Panc1 (cell line): ENCODE data around the gene DAZAP1. TPM values are rescaled to one million over a fixed set of nuclear protein-coding genes. Genes with fewer than 3 reads are reported as not detected.

ENCODE experiments used
- ATAC-seq: fragments of 200-7000 bp; cut with Tn5 transposase; 2 replicates; pipeline ENCODE4 v1.9.1; 2020; ENCODE audit warnings: mild to moderate bottlenecking, moderate library complexity
- BruUV-seq: library from RNA; stranded (reverse); fragments of 400-500 nt; replicated peaks from 2 replicates; lab custom pipeline; 2021; lab: Mats Ljungman, UMichigan
- CTCF ChIA-PET: fragments of 300-600 bp; sonication (Branson Sonifier 250); formaldehyde crosslinking; loops from one replicate; lab custom pipeline; 2022; ENCODE audit warnings: antibody characterized with exemption; lab: Charles Lee
- POLR2A ChIA-PET: fragments of 300-600 bp; sonication (Branson Sonifier 250); formaldehyde crosslinking; loops from one replicate; lab custom pipeline; 2022; ENCODE audit warnings: antibody characterized with exemption; lab: Charles Lee
- DNase-seq: peaks from one replicate; pipeline ENCODE4 v3.0.0-alpha.2; 2010; ENCODE audit warnings: low read depth, low spot score
- H3K27ac ChIP-seq: 2 replicates; pipeline ENCODE4 v1.5.1; 2011; ENCODE audit warnings: mild to moderate bottlenecking, low read length, inconsistent platforms
- H3K27me3 ChIP-seq: fragments of 200-500 bp; sonication (Bioruptor generic); 2 replicates; pipeline ENCODE4 v1.6.0; 2014; ENCODE audit warnings: low read length, inconsistent platforms; ENCODE audit not compliant: control insufficient read depth, insufficient read depth
- H3K36me3 ChIP-seq: fragments of 200-500 bp; sonication (Bioruptor generic); 2 replicates; pipeline ENCODE4 v1.5.1; 2014; ENCODE audit warnings: inconsistent platforms, mild to moderate bottlenecking, low read length, moderate library complexity; ENCODE audit not compliant: control insufficient read depth, insufficient read depth
- H3K4me1 ChIP-seq: 2 replicates; pipeline ENCODE4 v1.5.1; 2011; ENCODE audit warnings: inconsistent platforms, mild to moderate bottlenecking, low read length, moderate library complexity; ENCODE audit not compliant: control insufficient read depth, insufficient read depth
- H3K4me3 ChIP-seq, 2 experiments: 2 replicates each; pipeline ENCODE4 v1.5.1; 2011 to 2012; ENCODE audit warnings: low read depth in 2 of 2, low read length in 2 of 2, mild to moderate bottlenecking in 2 of 2, inconsistent platforms in 1 of 2, moderate library complexity in 1 of 2
- H3K9me3 ChIP-seq: fragments of 200-500 bp; sonication (Bioruptor generic); 2 replicates; pipeline ENCODE4 v1.5.1; 2014; ENCODE audit warnings: low read depth, mild to moderate bottlenecking, inconsistent platforms, low read length, moderate library complexity; ENCODE audit not compliant: control insufficient read depth, insufficient read depth
- CTCF ChIP-seq: fragments of 450-650 bp; IDR thresholded peaks from 2 replicates; pipeline ENCODE4 v1.5.1; 2017; ENCODE audit warnings: mild to moderate bottlenecking
- POLR2AphosphoS5 ChIP-seq: IDR thresholded peaks from 2 replicates; pipeline ENCODE4 v1.6.1; 2012; ENCODE audit warnings: mild to moderate bottlenecking, low read depth, low read length, moderate library complexity
- REST ChIP-seq, 2 experiments: IDR thresholded peaks; 2 replicates each; pipeline ENCODE4 v1.6.1; 2011 to 2012; ENCODE audit warnings: low read depth in 2 of 2, control low read depth in 1 of 2, low read length in 1 of 2, mild to moderate bottlenecking in 1 of 2, moderate library complexity in 1 of 2; ENCODE audit not compliant: insufficient read depth in 1 of 2
- SIN3A ChIP-seq: IDR thresholded peaks from 2 replicates; pipeline ENCODE4 v1.6.1; 2012; ENCODE audit warnings: low read depth, mild to moderate bottlenecking, low read length, moderate library complexity, borderline replicate concordance; ENCODE audit not compliant: insufficient read depth
- TCF7L2 ChIP-seq: IDR thresholded peaks from 2 replicates; pipeline ENCODE4 v1.6.1; 2011; ENCODE audit warnings: mild to moderate bottlenecking, low read depth, low read length, inconsistent platforms
- in situ Hi-C: cut with HindIII; loops from 2 replicates; pipeline ENCODE4 v1.10.0; 2016; ENCODE audit warnings: low sequenced_read_pairs, low pct_unique_long_range_greater_than_20kb
- intact Hi-C: fragments of 100-400 bp; cut with micrococcal nuclease; formaldehyde crosslinking; loops from one replicate; pipeline ENCODE4 v1.10.0; 2022; ENCODE audit not compliant: unreplicated experiment
- total RNA-seq: library from RNA; stranded (reverse); gene quantifications from one replicate; pipeline ENCODE4 v1.2.1, GENCODE V29; 2021; ENCODE audit not compliant: unreplicated experiment

Gene DAZAP1
- total RNA-seq, 1 experiment from 2014 or later: 195 TPM

GRCh38 chr19:1420590-1420989 is 13.2 kb downstream of the DAZAP1 start:
- Histone ChIP-seq H3K36me3 (peaks cover 3% of the 10 kb centered on the region), H3K4me3 (no peak overlapping the region), H3K9me3 (no peaks in the 10 kb centered on the region), H3K27ac (no peak overlapping the region), H3K4me1 (peaks cover 15% of the 10 kb centered on the region), H3K27me3 (no peaks in the 10 kb centered on the region)
- no TSS peak for BruUV-seq
- in situ Hi-C loops: no loop called here
- DNase-seq (no peak), ATAC-seq (no peak)
- no peak for TF ChIP-seq CTCF
- TF ChIP-seq TCF7L2: no peak
- TF ChIP-seq SIN3A: no peak
- TF ChIP-seq REST (IDR thresholded peaks at IDR 0.05; ENCODE audit: insufficient read depth in 1 of 2, low read depth in 2 of 2, low read length in 1 of 2): no peak
- no peak for TF ChIP-seq POLR2AphosphoS5
- ChIA-PET POLR2A (no interaction called here), CTCF (no interaction called here)
- intact Hi-C loops: no loop called here

- Histone ChIP-seq H3K27me3 (no peaks in the 10 kb centered on the region), H3K36me3 (peaks cover 3% of the 10 kb centered on the region), H3K4me3 (no peak overlapping the region), H3K4me1 (peaks cover 7% of the 10 kb centered on the region), H3K9me3 (no peaks in the 10 kb centered on the region), H3K27ac (no peak overlapping the region)
- ATAC-seq (no peak), DNase-seq (no peak)
- intact Hi-C loops (no loop called here), in situ Hi-C loops (no loop called here)
- ChIA-PET POLR2A (no interaction called here), CTCF (no interaction called here)
- TF ChIP-seq CTCF (no peak), REST (IDR thresholded peaks at IDR 0.05; ENCODE audit: insufficient read depth in 1 of 2, low read depth in 2 of 2, low read length in 1 of 2) (no peak), SIN3A (no peak), TCF7L2 (no peak), POLR2AphosphoS5 (no peak)
- BruUV-seq: no TSS peak
Observed at GRCh38 chr19:1421218-1421957, 14.0 kb downstream of the DAZAP1 start.
